ENCODE data around the gene KCNJ4. TPM values are rescaled to one million over a fixed set of nuclear protein-coding genes. Genes with fewer than 3 reads are reported as not detected.
"Not testable (repeated sequence)": the region's sequence is repeated elsewhere in the genome, so short reads cannot be mapped to it uniquely, and the experiment has no call there.

Gene KCNJ4
- polyA plus RNA-seq, 10 donors: 0.12 to 0.58 (median 0.23) TPM; not detected in 1

DNA sequence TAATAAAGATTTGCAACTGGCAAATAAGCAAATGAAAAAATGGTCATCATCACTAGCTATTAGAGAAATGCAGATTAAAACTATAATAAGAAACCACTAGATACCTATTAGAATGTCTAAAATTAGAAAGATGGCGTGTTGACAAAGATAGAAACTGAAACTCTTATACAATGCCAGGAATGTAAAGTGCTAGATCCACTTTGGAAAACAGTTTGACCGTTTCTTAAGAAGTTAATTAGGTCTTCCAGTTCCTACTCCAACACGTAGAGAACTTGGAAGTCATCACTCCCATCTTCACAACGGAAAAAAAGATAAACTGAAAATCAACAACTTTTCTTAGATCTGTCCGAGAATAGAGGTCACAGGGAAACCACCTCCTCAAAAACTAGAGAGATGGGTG, 68.1 kb downstream of the KCNJ4 start:
- DNase-seq: not testable (repeated sequence)

DNA sequence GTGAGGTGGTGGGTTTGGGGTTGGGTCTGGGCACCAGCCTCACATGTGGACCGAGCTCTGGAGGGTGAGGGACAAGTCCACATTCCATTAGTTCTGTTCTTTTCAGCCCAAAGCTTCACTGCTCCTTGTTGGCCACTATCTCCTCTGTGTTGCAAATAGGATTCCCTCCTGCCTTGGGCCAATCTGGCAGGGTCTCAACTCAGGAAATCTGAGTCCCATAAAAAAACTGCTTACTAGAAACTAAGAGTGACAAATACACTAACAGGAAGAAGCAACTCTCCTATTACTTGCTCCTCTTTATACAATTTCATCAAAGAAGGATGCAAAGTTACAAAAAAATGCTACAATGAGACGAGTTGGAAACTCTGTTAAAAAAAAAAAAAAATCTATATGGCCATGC, 71.6 kb downstream of the KCNJ4 start:
- DNase-seq: no peak

DNA sequence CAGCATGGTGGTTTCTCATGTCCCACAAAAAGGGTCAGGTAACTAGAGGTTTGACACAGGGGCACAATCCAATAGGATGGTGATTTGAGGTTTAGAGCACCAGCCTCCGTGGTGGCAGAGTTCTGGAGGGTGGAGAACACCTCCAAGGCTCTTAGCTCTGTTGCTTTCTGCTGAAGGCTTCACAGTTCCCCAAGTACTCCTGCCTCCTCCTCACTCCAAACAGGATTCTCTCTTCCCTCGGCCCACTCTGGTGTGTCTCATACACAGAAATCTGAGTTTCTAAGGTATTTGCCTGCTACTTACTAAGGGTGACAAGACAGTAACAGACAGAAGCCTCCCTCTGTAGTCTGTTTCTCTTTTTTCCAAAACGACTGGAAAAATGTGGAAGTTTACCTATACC, 73.6 kb downstream of the KCNJ4 start:
- DNase-seq: not testable (repeated sequence)

Other genes starting within 250 kb of the KCNJ4 start
- 10 to 100 TPM; 53.4 to 76.1 (median 68.1) TPM for gene TMEM184B, start 182.2 kb downstream of the KCNJ4 start, polyA plus RNA-seq (ENCODE audit: insufficient read length in 10 of 10)
- gene CSNK1E, start 137.8 kb downstream of the KCNJ4 start, polyA plus RNA-seq (ENCODE audit: insufficient read length in 10 of 10): 100 to 1,000 TPM in 7 of 10 donors, 10 to 100 TPM in 3; 91.7 to 155 (median 105) TPM
- 10 to 100 TPM; 24.8 to 43.4 (median 37.7) TPM for gene KDELR3, start 12.9 kb upstream of the KCNJ4 start, polyA plus RNA-seq (ENCODE audit: insufficient read length in 10 of 10)
- 100 to 1,000 TPM; 253 to 478 (median 350) TPM for gene DDX17, start 51.1 kb upstream of the KCNJ4 start, polyA plus RNA-seq (ENCODE audit: insufficient read length in 10 of 10)
- gene DMC1, start 115.0 kb upstream of the KCNJ4 start, polyA plus RNA-seq (ENCODE audit: insufficient read length in 10 of 10): 1 to 10 TPM; 3.5 to 9.7 (median 5.4) TPM
- gene FAM227A, start 201.2 kb upstream of the KCNJ4 start, polyA plus RNA-seq (ENCODE audit: insufficient read length in 10 of 10): 1 to 10 TPM in 6 of 10 donors, under 1 TPM in 4; 0.38 to 1.5 (median 1.0) TPM
- gene CBY1, start 201.4 kb upstream of the KCNJ4 start, polyA plus RNA-seq (ENCODE audit: insufficient read length in 10 of 10): 10 to 100 TPM; 32.3 to 41.2 (median 34.7) TPM
- gene TOMM22, start 226.8 kb upstream of the KCNJ4 start, polyA plus RNA-seq (ENCODE audit: insufficient read length in 10 of 10): 10 to 100 TPM; 71.2 to 90.2 (median 79.8) TPM
- gene JOSD1, start 245.7 kb upstream of the KCNJ4 start, polyA plus RNA-seq (ENCODE audit: insufficient read length in 10 of 10): 10 to 100 TPM; 31.9 to 42.5 (median 37.8) TPM